KMS-11 (cell line): ENCODE results near the gene CNTN5.

Source experiments
- H2AFZ ChIP-seq: fragments of 200-600 bp; sonication (generic); 2 replicates; pipeline ENCODE4 v1.6.1; 2016; ENCODE audit warnings: antibody characterized with exemption, mixed run types, low read depth
- H3K27ac ChIP-seq: fragments of 200-600 bp; sonication (generic); 2 replicates; pipeline ENCODE4 v1.6.1; 2016; ENCODE audit warnings: mild to moderate bottlenecking, mixed run types
- H3K27me3 ChIP-seq: fragments of 200-600 bp; sonication (generic); 2 replicates; pipeline ENCODE4 v1.6.1; 2017; ENCODE audit warnings: mild to moderate bottlenecking, low read depth, mixed run types, moderate library complexity; ENCODE audit not compliant: insufficient read depth
- H3K36me3 ChIP-seq: fragments of 200-600 bp; sonication (generic); 2 replicates; pipeline ENCODE4 v1.6.1; 2017; ENCODE audit warnings: mild to moderate bottlenecking, mixed run types; ENCODE audit not compliant: insufficient read depth
- H3K4me1 ChIP-seq: fragments of 200-600 bp; sonication (generic); 2 replicates; pipeline ENCODE4 v1.6.1; 2016; ENCODE audit warnings: mild to moderate bottlenecking, low read depth, mixed run types; ENCODE audit not compliant: poor library complexity, severe bottlenecking
- H3K4me2 ChIP-seq: fragments of 200-600 bp; sonication (generic); 2 replicates; pipeline ENCODE4 v1.7.0; 2016; ENCODE audit warnings: mild to moderate bottlenecking, mixed run types
- H3K4me3 ChIP-seq: fragments of 200-600 bp; sonication (generic); IDR thresholded peaks from 2 replicates; pipeline ENCODE4 v1.6.1; 2017; ENCODE audit warnings: low read depth, low read length, mixed read lengths; ENCODE audit not compliant: insufficient read depth
- H3K79me2 ChIP-seq: fragments of 200-600 bp; sonication (generic); 2 replicates; pipeline ENCODE4 v1.6.1; 2016; ENCODE audit warnings: low read depth, mixed run types; ENCODE audit not compliant: insufficient read depth
- H3K9ac ChIP-seq: fragments of 200-600 bp; sonication (generic); 2 replicates; pipeline ENCODE4 v1.6.1; 2016; ENCODE audit warnings: mild to moderate bottlenecking, mixed run types
- H4K20me1 ChIP-seq: fragments of 200-600 bp; sonication (generic); 2 replicates; pipeline ENCODE4 v1.6.1; 2016; ENCODE audit warnings: mild to moderate bottlenecking, mixed run types; ENCODE audit not compliant: insufficient read depth
- CTCF ChIP-seq: fragments of 200-600 bp; sonication (generic); conservative IDR thresholded peaks from 2 replicates; pipeline ENCODE4 v1.6.1; 2017; ENCODE audit warnings: low read depth, mild to moderate bottlenecking, antibody characterized with exemption, low read length, moderate library complexity, mixed read lengths

The CNTN5 gene

GRCh38 chr11:99198215-99198614, 177.5 kb downstream of the CNTN5 start:
- Histone ChIP-seq H3K9ac (no peak overlapping the region), H3K4me2 (no peak overlapping the region), H3K4me1 (no peaks in the 10 kb centered on the region), H3K79me2 (no peaks in the 10 kb centered on the region), H4K20me1 (no peaks in the 10 kb centered on the region), H3K36me3 (no peaks in the 10 kb centered on the region), H3K4me3 (no peak overlapping the region), H3K27ac (no peak overlapping the region), H2AFZ (no peak overlapping the region), H3K27me3 (no peaks in the 10 kb centered on the region)
- no peak for TF ChIP-seq CTCF

- Histone ChIP-seq H3K27me3 (no peaks in the 10 kb centered on the region), H4K20me1 (no peaks in the 10 kb centered on the region), H3K9ac (no peak overlapping the region), H2AFZ (no peak overlapping the region), H3K4me1 (no peaks in the 10 kb centered on the region), H3K4me2 (no peak overlapping the region), H3K4me3 (no peak overlapping the region), H3K27ac (no peak overlapping the region), H3K79me2 (no peaks in the 10 kb centered on the region), H3K36me3 (no peaks in the 10 kb centered on the region)
- TF ChIP-seq CTCF, result no peak
Measured at GRCh38 chr11:99199341-99199740, 178.6 kb downstream of the CNTN5 start.

GRCh38 chr11:99200720-99201119, 180.0 kb downstream of the CNTN5 start:
- Histone ChIP-seq H3K4me1 (no peaks in the 10 kb centered on the region), H3K4me3 (no peak overlapping the region), H3K27me3 (no peaks in the 10 kb centered on the region), H3K36me3 (no peaks in the 10 kb centered on the region), H2AFZ (no peak overlapping the region), H3K27ac (no peak overlapping the region), H4K20me1 (no peaks in the 10 kb centered on the region), H3K9ac (no peak overlapping the region), H3K79me2 (no peaks in the 10 kb centered on the region), H3K4me2 (no peak overlapping the region)
- TF ChIP-seq CTCF, result no peak

- Histone ChIP-seq H3K4me3 (no peak overlapping the region), H3K36me3 (no peaks in the 10 kb centered on the region), H3K9ac (no peak overlapping the region), H3K27me3 (no peaks in the 10 kb centered on the region), H2AFZ (no peak overlapping the region), H3K4me2 (no peak overlapping the region), H4K20me1 (no peaks in the 10 kb centered on the region), H3K27ac (no peak overlapping the region), H3K79me2 (no peaks in the 10 kb centered on the region), H3K4me1 (no peaks in the 10 kb centered on the region)
- TF ChIP-seq CTCF, result no peak
Measured at GRCh38 chr11:99208813-99209212, 188.1 kb downstream of the CNTN5 start.
